AG09319 (cell line): ENCODE measurements around the gene NAA10.

Experiments used
- DNase-seq: peaks from one replicate; pipeline ENCODE4 v3.0.0-alpha.2; 2010; ENCODE audit warnings: low read depth; ENCODE audit errors: extremely low read depth
- CTCF ChIP-seq: IDR thresholded peaks from 2 replicates; pipeline ENCODE4 v1.5.1; 2011; ENCODE audit warnings: low read depth, mild to moderate bottlenecking, inconsistent platforms, low read length, moderate library complexity

NAA10 gene

GRCh38 chrX:153969125-153969903 lies 34.5 kb upstream of the NAA10 start:
- no peak for DNase-seq
- TF ChIP-seq CTCF = no peak

GRCh38 chrX:153968754-153969124 lies 33.9 kb upstream of the NAA10 start:
- DNase-seq = no peak
- TF ChIP-seq CTCF = no peak

GRCh38 chrX:153968255-153968654 lies 33.4 kb upstream of the NAA10 start:
- DNase-seq = no peak
- no peak for TF ChIP-seq CTCF

- no peak for TF ChIP-seq CTCF
- no peak for DNase-seq
Measured at GRCh38 chrX:153967536-153968224, 32.8 kb upstream of the NAA10 start.

GRCh38 chrX:153966841-153967535 lies 32.2 kb upstream of the NAA10 start:
- DNase-seq = no peak
- no peak for TF ChIP-seq CTCF

GRCh38 chrX:153966283-153966688 lies 31.4 kb upstream of the NAA10 start:
- no peak for DNase-seq
- no peak for TF ChIP-seq CTCF

- TF ChIP-seq CTCF = no peak
- no peak for DNase-seq
Measured at GRCh38 chrX:153965406-153965805, 30.6 kb upstream of the NAA10 start.
